HG02981 (cell line): ENCODE results near the gene FOXA3.

Experiments used
- ATAC-seq: cut with Tn5 transposase; IDR thresholded peaks from one replicate; pipeline ENCODE4 v1.9.1; 2021; ENCODE audit warnings: mild to moderate bottlenecking, moderate library complexity; ENCODE audit not compliant: unreplicated experiment

Gene FOXA3

DNA sequence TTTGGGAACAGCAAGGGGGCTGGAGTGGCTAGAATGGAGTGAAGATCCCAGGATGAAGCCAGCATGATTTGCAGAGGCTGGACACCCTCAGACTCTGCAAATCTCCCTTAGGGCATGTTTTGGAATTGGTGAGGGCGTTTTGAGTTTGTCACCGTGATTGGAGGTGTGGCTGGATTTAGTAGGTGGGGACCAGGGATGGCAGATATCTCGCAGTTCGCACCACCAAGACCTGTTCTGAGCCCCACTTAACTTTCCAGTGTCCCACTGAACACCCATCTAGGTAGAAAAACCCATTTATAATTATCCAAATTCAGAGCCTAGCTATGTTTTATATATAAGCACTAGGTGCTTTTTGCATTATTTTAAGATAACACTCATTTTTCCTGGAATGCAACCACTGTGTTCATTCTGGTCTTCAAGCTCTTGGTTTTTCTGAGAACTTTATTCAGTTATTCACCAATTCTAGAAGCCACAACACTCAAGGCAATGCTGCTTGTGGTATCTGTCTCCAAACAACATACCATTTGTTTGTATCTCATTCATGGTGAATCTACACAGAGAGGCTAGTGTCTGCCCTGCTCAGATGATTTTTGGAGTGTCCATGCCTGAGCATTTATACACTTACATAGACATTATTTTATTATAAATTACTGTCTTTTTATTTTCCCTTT lies 53.4 kb downstream of the FOXA3 start:
- no peak for ATAC-seq

DNA sequence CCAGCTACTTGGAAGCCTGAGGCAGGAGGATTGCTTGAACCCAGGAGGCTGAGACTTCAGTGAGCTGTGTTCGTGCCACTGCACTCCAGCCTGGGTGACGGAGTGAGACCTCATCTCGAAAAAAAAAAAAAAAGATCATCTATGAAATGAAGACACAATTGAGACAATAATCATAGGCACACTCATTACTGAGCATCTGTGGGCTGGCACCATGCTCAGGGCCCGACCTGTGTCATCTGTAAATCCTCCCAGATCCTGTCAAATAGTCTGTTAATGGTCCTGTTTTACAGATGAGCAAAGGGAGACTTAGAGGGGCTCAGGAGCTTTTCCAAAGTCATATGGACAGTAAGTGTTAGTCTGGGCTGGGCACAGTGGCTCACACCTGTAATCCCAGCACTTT lies 54.6 kb downstream of the FOXA3 start:
- ATAC-seq: no peak

- ATAC-seq: no peak
Measured at GRCh38 chr19:45919678-45920077, 55.6 kb downstream of the FOXA3 start.

DNA sequence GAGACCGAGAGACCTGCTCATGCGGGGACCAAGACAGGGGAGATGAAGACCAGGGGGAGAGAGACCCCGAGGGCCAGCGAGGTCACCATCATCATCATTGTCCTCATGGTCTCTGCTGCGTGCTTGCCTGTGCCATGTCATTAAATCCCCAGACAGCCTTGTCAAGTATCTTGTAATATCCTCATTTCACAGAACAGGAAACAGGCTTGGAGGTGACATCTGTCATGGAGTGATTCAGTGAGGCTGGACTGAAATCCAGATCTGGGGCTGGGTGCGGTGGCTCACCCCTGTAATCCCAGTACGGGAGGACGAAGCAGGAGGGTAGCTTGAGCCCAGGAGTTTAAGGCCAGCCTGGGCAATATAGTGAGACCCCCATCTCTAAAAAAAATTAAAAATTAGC lies 56.3 kb downstream of the FOXA3 start:
- ATAC-seq: no peak

GRCh38 chr19:45922281-45922680 lies 58.2 kb downstream of the FOXA3 start:
- no peak for ATAC-seq
